Suprapubic skin (tissue), 4 donors: ENCODE data around the gene GSTA1. TPM values are rescaled to one million over a fixed set of nuclear protein-coding genes. Genes with fewer than 3 reads are reported as not detected.
"Not testable (repeated sequence)": the region's sequence is repeated elsewhere in the genome, so short reads cannot be mapped to it uniquely, and the experiment has no call there.

Experiments
- DNase-seq, 2 donors: peaks; one replicate each; pipeline ENCODE4 v3.0.0-alpha.2; 2019; ENCODE audit warnings: low spot score in 2 of 2
- H3K27ac ChIP-seq: fragments of 200-600 bp; sonication (generic); one replicate; pipeline ENCODE4 v1.5.1; 2019
- H3K27me3 ChIP-seq: fragments of 200-600 bp; sonication (generic); one replicate; pipeline ENCODE4 v1.5.1; 2019
- H3K36me3 ChIP-seq: fragments of 200-600 bp; sonication (generic); one replicate; pipeline ENCODE4 v1.5.1; 2019
- H3K4me1 ChIP-seq: fragments of 200-600 bp; sonication (generic); one replicate; pipeline ENCODE4 v1.5.1; 2019
- H3K4me3 ChIP-seq: fragments of 200-600 bp; sonication (generic); one replicate; pipeline ENCODE4 v1.5.1; 2019; ENCODE audit warnings: mild to moderate bottlenecking
- H3K9me3 ChIP-seq: fragments of 200-600 bp; sonication (generic); one replicate; pipeline ENCODE4 v1.5.1; 2019
- CTCF ChIP-seq, 2 donors: fragments of 200-600 bp in 1 of 2; fragments of 450-650 bp in 1 of 2; sonication (generic) in 1 of 2; IDR thresholded peaks; one replicate each; pipeline ENCODE4 v1.5.1; 2016 to 2019; ENCODE audit warnings: antibody characterized with exemption in 2 of 2, mild to moderate bottlenecking in 1 of 2, moderate library complexity in 1 of 2
- EP300 ChIP-seq: sonication (generic); formaldehyde crosslinking; IDR thresholded peaks from one replicate; pipeline ENCODE4 v1.6.1; 2017; ENCODE audit warnings: antibody characterized with exemption
- POLR2A ChIP-seq, 2 donors: fragments of 450-650 bp; IDR thresholded peaks; one replicate each; pipeline ENCODE4 v1.6.1; 2017; ENCODE audit warnings: antibody characterized with exemption in 2 of 2, mild to moderate bottlenecking in 2 of 2, moderate library complexity in 2 of 2
- POLR2AphosphoS5 ChIP-seq, 3 donors: sonication (generic); formaldehyde crosslinking; IDR thresholded peaks; one replicate each; pipeline ENCODE4 v1.6.1; 2017; ENCODE audit warnings: antibody characterized with exemption in 3 of 3
- WGBS: methylation state at CpG from one replicate; pipeline ENCODE4 v1.1.5; 2018; 5-methylcytosine and 5-hydroxymethylcytosine counted together
- total RNA-seq, 4 donors: library from RNA; depleted of rRNA; stranded (reverse); fragments of >200 nt; gene quantifications; one replicate each; pipeline ENCODE4 v1.1.0, GENCODE V29; 2016

Gene GSTA1
- not detected for total RNA-seq

- 67% methylated on average over 5 of the region's 5 CpGs for WGBS
- not testable (repeated sequence) for H3K4me3 ChIP-seq, H3K9me3 ChIP-seq, H3K27me3 ChIP-seq, H3K36me3 ChIP-seq, H3K4me1 ChIP-seq, H3K27ac ChIP-seq, DNase-seq
Measured at GRCh38 chr6:52803668-52804255, at the start of gene GSTA1. Gene GSTA1 (minus strand): TSS chr6:52803816. CDS start chr6:52799267, 4,549 bp downstream.

- Histone ChIP-seq H3K27me3 (no peaks in the 10 kb centered on the region), H3K27ac (no peak overlapping the region), H3K4me3 (no peak overlapping the region), H3K9me3 (no peaks in the 10 kb centered on the region), H3K36me3 (no peaks in the 10 kb centered on the region), H3K4me1 (no peaks in the 10 kb centered on the region)
- WGBS: 61% methylated on average over 4 of the region's 4 CpGs
- TF ChIP-seq EP300: no peak
- TF ChIP-seq POLR2A (IDR thresholded peaks at IDR 0.05): no peak
- TF ChIP-seq POLR2AphosphoS5 (IDR thresholded peaks at IDR 0.05): no peak
- TF ChIP-seq CTCF (IDR thresholded peaks at IDR 0.05): no peak
- no peak for DNase-seq
Measured at GRCh38 chr6:52849137-52849536, 45.5 kb upstream of the GSTA1 start.

DNA sequence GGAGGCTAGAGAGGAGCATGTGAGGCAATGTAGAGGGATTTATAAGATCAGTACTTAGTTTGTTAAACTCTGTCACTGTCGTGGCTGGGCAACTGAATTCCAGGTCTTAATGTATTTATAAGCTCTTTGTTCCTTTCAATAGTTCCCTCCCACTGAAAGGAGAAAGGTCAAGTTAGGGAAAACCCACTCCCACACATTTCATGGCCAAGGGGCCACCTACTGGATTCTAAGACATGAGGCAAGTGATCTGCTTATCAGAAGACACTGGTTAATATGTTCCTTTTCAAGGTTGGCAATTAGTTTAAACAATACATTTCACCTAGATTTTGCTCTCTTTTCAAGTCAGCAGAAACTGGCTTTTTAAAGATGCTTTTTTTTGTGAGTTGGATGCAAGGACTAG lies 42.4 kb upstream of the GSTA1 start:
- Histone ChIP-seq H3K27ac (no peak overlapping the region), H3K4me3 (no peak overlapping the region), H3K27me3 (no peaks in the 10 kb centered on the region), H3K9me3 (no peaks in the 10 kb centered on the region), H3K4me1 (no peaks in the 10 kb centered on the region), H3K36me3 (no peaks in the 10 kb centered on the region)
- WGBS: 69% methylated on average over 1 of the region's 1 CpG
- DNase-seq: no peak
- TF ChIP-seq EP300 (no peak), CTCF (IDR thresholded peaks at IDR 0.05) (no peak), POLR2AphosphoS5 (IDR thresholded peaks at IDR 0.05) (no peak), POLR2A (IDR thresholded peaks at IDR 0.05) (no peak)

DNA sequence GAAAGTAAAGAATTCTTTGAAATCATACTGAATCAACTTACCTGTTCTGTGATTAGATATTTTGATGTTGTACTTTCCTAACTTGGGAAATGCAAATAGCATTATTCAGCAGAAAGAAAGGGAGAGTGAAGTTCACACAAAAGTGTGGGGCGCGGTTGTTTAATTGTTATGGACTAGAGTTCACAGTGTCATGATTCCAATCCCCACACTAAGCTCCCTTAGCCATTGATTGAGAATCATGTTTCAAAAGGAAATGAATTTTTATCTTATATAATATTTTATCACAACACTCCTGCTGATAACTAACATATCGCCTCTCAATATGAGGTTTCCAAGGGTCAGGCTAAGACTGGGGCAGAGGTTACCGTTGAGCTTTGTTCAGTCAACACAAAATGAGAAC lies 40.0 kb upstream of the GSTA1 start:
- Histone ChIP-seq H3K9me3 (no peaks in the 10 kb centered on the region), H3K4me1 (no peaks in the 10 kb centered on the region), H3K27me3 (no peaks in the 10 kb centered on the region), H3K36me3 (no peaks in the 10 kb centered on the region), H3K27ac (no peak overlapping the region), H3K4me3 (no peak overlapping the region)
- no peak for TF ChIP-seq EP300
- TF ChIP-seq CTCF (IDR thresholded peaks at IDR 0.05): no peak
- no peak for TF ChIP-seq POLR2A (IDR thresholded peaks at IDR 0.05)
- TF ChIP-seq POLR2AphosphoS5 (IDR thresholded peaks at IDR 0.05): no peak
- WGBS: 95% methylated on average over 4 of the region's 4 CpGs
- DNase-seq: no peak

DNA sequence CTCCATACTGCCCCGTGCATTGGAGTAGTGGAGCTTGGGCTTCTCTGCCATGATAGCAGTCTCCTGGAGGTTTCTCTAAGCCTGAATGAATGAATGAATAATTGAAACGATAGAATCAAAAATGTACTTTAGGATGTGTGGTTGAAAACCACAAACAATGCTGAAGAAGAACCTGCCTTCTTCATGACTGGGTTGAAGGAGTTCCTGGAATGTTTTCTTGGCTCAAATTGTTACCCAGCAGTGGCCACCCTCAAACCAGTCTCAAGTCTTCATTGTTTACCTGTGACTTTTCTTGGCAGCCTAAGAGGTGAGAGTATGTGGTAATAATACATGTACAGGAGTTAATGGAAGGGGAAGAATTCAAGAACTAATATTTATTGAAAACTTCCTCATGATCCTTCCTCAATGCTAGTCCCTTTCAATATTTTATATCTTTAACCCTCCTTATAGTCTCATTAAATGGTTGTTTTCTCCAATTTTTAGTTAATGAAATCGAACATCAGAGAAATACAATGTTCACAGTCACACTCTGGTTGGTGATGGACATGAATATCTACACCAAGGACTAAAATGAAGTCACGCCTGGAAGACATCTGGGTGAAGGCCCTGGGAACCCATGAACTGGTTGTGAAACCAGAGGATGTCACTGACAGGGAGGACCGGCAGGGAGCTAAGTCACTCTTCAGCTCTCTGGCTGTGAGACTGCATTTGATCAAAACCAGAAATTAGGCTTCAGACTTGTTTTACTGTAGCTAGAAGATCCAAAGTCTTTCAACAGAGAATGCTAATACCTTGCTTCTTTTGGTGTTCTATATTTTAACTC lies 37.4 kb upstream of the GSTA1 start, which contains the start of gene GSTA5:
TSS of gene GSTA5 (minus strand) at position 51 of the 823 bp plus-strand sequence.
- 68% methylated on average over 5 of the region's 5 CpGs for WGBS
- no peaks in the 10 kb centered on the region for H3K36me3 ChIP-seq
- TF ChIP-seq EP300: no peak
- no peak for TF ChIP-seq POLR2AphosphoS5 (IDR thresholded peaks at IDR 0.05)
- TF ChIP-seq CTCF (IDR thresholded peaks at IDR 0.05): no peak
- H3K4me3 ChIP-seq: no peak within 1 kb of the TSS
- H3K27me3 ChIP-seq: peaks cover 2% of the 10 kb centered on the region
- H3K4me1 ChIP-seq: no peaks in the 10 kb centered on the region
- H3K9me3 ChIP-seq: no peaks in the 10 kb centered on the region
- DNase-seq: no peak
- H3K27ac ChIP-seq: no peak within 1 kb of the TSS
